Cardiac fibroblast (primary cell): Measurements from ENCODE around the gene ADIPOR2.
A peak's percentile ranks its signal among the peaks of the same experiment; 100 is the strongest.

Source experiments
- DNase-seq, 2 donors: peaks; one replicate each; pipeline versions ENCODE4 v3.0.0 to v3.0.0-alpha.2; 2010; ENCODE audit warnings: low read depth in 2 of 2
- H3K4me3 ChIP-seq, 2 donors: replicated peaks in 1 of 2; 1 replicate in 1 of 2; 2 replicates in 1 of 2; pipeline ENCODE4 v1.5.1; 2011; ENCODE audit warnings: low read depth in 2 of 2, low read length in 2 of 2, mild to moderate bottlenecking in 2 of 2, moderate library complexity in 1 of 2
- CTCF ChIP-seq: IDR thresholded peaks from one replicate; pipeline ENCODE4 v1.5.1; 2011; ENCODE audit warnings: low read depth, mild to moderate bottlenecking, low read length, inconsistent platforms

The ADIPOR2 gene

GRCh38 chr12:1665366-1665765 is 25.5 kb upstream of the ADIPOR2 start:
- DNase-seq = no peak
- no peak for TF ChIP-seq CTCF

GRCh38 chr12:1666215-1666614 is 24.7 kb upstream of the ADIPOR2 start:
- H3K4me3 ChIP-seq = no peak overlapping the region
- no peak for TF ChIP-seq CTCF
- DNase-seq = no peak

More at GRCh38 chr12:1665366-1665765, 25.5 kb upstream of the ADIPOR2 start:
- H3K4me3 ChIP-seq = no peak overlapping the region

GRCh38 chr12:1666685-1667162 is 24.1 kb upstream of the ADIPOR2 start:
- no peak for DNase-seq
- no peak overlapping the region for H3K4me3 ChIP-seq
- no peak for TF ChIP-seq CTCF

- peak in 1 of 2 donors; percentile 50 for DNase-seq
- TF ChIP-seq CTCF = no peak
- H3K4me3 ChIP-seq = no peak overlapping the region
These were observed 21.9 kb upstream of the ADIPOR2 start for GRCh38 chr12:1668833-1669543.

- no peak for TF ChIP-seq CTCF
- no peak overlapping the region for H3K4me3 ChIP-seq
- DNase-seq = no peak
These were observed 20.3 kb upstream of the ADIPOR2 start for GRCh38 chr12:1670358-1671268.

- no peak for DNase-seq
- no peak for TF ChIP-seq CTCF
- H3K4me3 ChIP-seq = no peak overlapping the region
These were observed 14.8 kb upstream of the ADIPOR2 start for GRCh38 chr12:1676043-1676442.
